ENCODE results near the gene LHX4. TPM values are rescaled to one million over a fixed set of nuclear protein-coding genes. Genes with fewer than 3 reads are reported as not detected.

The LHX4 gene
- total and polyA plus RNA-seq, 2 of the 13 experiments (the other 11 are each of a cell fraction or from before 2014, with no cell fraction given): 0.03 to 0.07 TPM

DNA sequence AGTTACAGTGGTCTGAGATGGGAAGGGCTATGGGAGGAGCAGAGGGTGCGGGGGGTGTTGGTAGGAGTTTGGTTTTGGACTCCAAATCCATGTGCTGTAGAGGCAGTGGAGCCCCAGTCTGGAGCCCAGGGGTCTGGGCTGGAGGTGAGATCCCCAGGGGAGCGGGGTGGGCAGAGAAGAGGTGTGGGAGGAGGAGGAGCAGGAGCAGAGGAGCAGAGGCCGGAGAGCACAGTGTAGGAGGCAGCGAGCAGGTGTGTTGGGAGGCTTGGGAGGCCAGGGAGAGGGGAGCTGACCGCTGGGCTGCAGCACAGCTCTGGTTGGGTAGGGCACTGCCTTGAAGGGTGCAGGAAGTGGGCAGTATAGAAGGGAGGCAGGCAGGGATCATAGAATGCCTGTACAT is 28.9 kb downstream of the LHX4 start:
- Histone ChIP-seq H3K79me2 (ENCODE audit: insufficient read depth, low read length) (no peaks in the 10 kb centered on the region), H4K20me1 (ENCODE audit: insufficient read depth, low read length) (no peaks in the 10 kb centered on the region), H3K36me3 (replicated peaks in 1 of 2; ENCODE audit: control insufficient read depth in 1 of 2, insufficient read depth in 2 of 2, low read length in 2 of 2) (no peaks in the 10 kb centered on the region), H3K9me3 (ENCODE audit: low read length) (no peaks in the 10 kb centered on the region), H3K27me3 (ENCODE audit: control insufficient read depth in 1 of 2, insufficient read depth in 2 of 2, low read length in 2 of 2) (peaks cover 8 to 57% of the 10 kb centered on the region in 2 experiments), H3K4me3 (replicated peaks in 1 of 3; ENCODE audit: insufficient read depth in 1 of 3, low read depth in 2 of 3, low read length in 3 of 3) (no peak overlapping the region), H3K27ac (ENCODE audit: extremely low read length, insufficient read depth, low read length) (no peak overlapping the region), H2AFZ (ENCODE audit: low read length) (no peak overlapping the region), H3K4me2 (ENCODE audit: low read depth, low read length) (no peak overlapping the region), H3K9ac (ENCODE audit: insufficient read depth, low read depth, low read length) (no peak overlapping the region), H3K4me1 (ENCODE audit: insufficient read depth, low read length) (peaks cover 31% of the 10 kb centered on the region)
- in situ Hi-C loops (cut with HindIII; ENCODE audit: extremely low pct_ligation_motif_present, low pct_unique_long_range_greater_than_20kb) (loop anchor here (5.0 kb wide), 1 partner anchor 52 kb away; no protein-coding TSS in a partner anchor), intact Hi-C loops (cut with micrococcal nuclease; ENCODE audit: unreplicated experiment) (no loop called here)
- ChIA-PET POLR2A (no interaction called here), CTCF (ENCODE audit: low intra/inter-chr PET ratio, low total read pairs) (no interaction called here)
- no peak for ATAC-seq
- WGBS (ENCODE audit: low lambda C conversion rate): 24% methylated on average over 5 of the region's 5 CpGs
- TF ChIP-seq ZNF205 (CRISPR knock-in tag; IDR thresholded peaks at IDR 0.05) (no peak), TERF1 (CRISPR knock-in tag; IDR thresholded peaks at IDR 0.05) (no peak), POLR2G (IDR thresholded peaks at IDR 0.05; ENCODE audit: low read depth, low read length) (no peak), RARA (CRISPR knock-in tag; IDR thresholded peaks at IDR 0.05) (no peak), CBFB (CRISPR knock-in tag; IDR thresholded peaks at IDR 0.05) (no peak), ZNF335 (CRISPR knock-in tag; IDR thresholded peaks at IDR 0.05) (no peak), TCF7L2 (IDR thresholded peaks at IDR 0.05; ENCODE audit: low read depth, low read length) (no peak), SRSF1 (optimal IDR thresholded peaks at IDR 0.05; ENCODE audit: low read depth, low read length) (no peak), BCL6 (CRISPR knock-in tag; IDR thresholded peaks at IDR 0.05) (no peak), ZKSCAN1 (IDR thresholded peaks at IDR 0.05; ENCODE audit: low read length) (no peak)
- no peak for DNase-seq (ENCODE audit: low spot score)
- no TSS peak for BruUV-seq (replicated peaks)
- no peak for FAIRE-seq
